Suppressor macrophage (primary cell): ENCODE measurements around the gene PYM1.
"Not testable (repeated sequence)": the region's sequence is repeated elsewhere in the genome, so short reads cannot be mapped to it uniquely, and the experiment has no call there.

Source experiments
- DNase-seq, 4 experiments: peaks; one replicate each; pipeline ENCODE4 v3.0.0-alpha.2; 2020 to 2022

PYM1 gene

GRCh38 chr12:55908726-55909512, 18.8 kb downstream of the PYM1 start:
- DNase-seq, result no peak

GRCh38 chr12:55906056-55906455, 21.6 kb downstream of the PYM1 start:
- DNase-seq, result peak in 2 of 4 experiments; percentile 24 to 28

- no peak for DNase-seq
Measured at GRCh38 chr12:55901881-55902490, 25.7 kb downstream of the PYM1 start.

GRCh38 chr12:55899082-55899481, 28.6 kb downstream of the PYM1 start:
- DNase-seq, result peak; percentile 22 to 54 (median 40)

GRCh38 chr12:55893723-55894122, 34.0 kb downstream of the PYM1 start:
- no peak for DNase-seq

GRCh38 chr12:55891310-55891709, 36.4 kb downstream of the PYM1 start:
- DNase-seq, result no peak

GRCh38 chr12:55885113-55885512, 42.6 kb downstream of the PYM1 start:
- DNase-seq, result no peak

GRCh38 chr12:55877824-55878223, 49.9 kb downstream of the PYM1 start:
- no peak for DNase-seq

GRCh38 chr12:55875704-55876467, 51.8 kb downstream of the PYM1 start:
- DNase-seq, result no peak

GRCh38 chr12:55874443-55874842, 53.3 kb downstream of the PYM1 start:
- DNase-seq, result no peak

- not testable (repeated sequence) for DNase-seq
Measured at GRCh38 chr12:55866454-55867004, 61.2 kb downstream of the PYM1 start.

- DNase-seq, result no peak
Measured at GRCh38 chr12:55865327-55865726, 62.4 kb downstream of the PYM1 start.

- not testable (repeated sequence) for DNase-seq
Measured at GRCh38 chr12:55862931-55863330, 64.8 kb downstream of the PYM1 start.

- DNase-seq, result no peak
Measured at GRCh38 chr12:55862286-55862685, 65.4 kb downstream of the PYM1 start.

GRCh38 chr12:55861871-55862270, 65.8 kb downstream of the PYM1 start:
- DNase-seq, result no peak

GRCh38 chr12:55861396-55861795, 66.3 kb downstream of the PYM1 start:
- no peak for DNase-seq

GRCh38 chr12:55852740-55853139, 75.0 kb downstream of the PYM1 start:
- DNase-seq, result no peak
